MM.1S (cell line): ENCODE results near the gene CYP4A22.

Source experiments
- EZH2phosphoT487 ChIP-seq: fragments of 300-600 bp; sonication (generic); IDR thresholded peaks from 2 replicates; pipeline ENCODE4 v1.6.1; 2018; ENCODE audit warnings: antibody characterized with exemption, low read length
- TF ChIP-seq, protein P1 (sequence below): fragments of 300-600 bp; sonication (generic); IDR thresholded peaks from 2 replicates; pipeline ENCODE4 v1.5.1; 2016; ENCODE audit warnings: antibody characterized with exemption, low read length, mixed read lengths

DNA sequence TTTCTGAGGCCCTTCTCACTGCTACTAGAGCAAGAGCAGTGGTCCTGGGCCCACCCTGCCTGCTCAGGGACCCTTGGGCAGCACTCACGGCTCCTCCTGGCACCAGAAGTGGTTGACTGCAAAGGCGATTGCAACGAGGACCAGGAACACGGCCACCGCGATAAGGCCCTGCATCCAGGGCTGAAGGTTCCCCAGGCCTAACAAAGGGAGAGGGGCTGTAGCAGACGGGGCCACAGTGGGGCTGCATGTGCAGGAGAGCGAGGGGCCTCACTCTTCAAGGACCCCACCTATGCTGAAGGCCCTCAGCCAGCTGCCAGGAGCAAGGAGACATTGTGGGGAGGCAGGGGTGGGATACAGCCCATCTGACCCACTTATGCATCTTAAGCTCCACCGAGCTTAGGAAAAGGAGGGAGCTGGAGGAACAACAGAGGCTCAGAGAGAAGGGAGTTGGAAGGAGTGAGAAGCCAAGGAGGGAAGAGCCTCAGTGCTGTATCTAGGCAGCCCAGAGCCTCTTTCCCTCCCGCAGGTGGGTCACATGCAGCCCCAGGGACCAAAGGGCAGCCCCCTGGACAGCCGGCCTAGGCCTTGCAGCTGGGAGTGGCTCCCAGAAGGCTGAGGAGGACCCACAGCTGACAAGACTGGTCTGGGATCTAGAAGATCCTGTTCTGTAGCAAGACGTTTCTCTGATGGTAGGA lies 50.1 kb downstream of the CYP4A22 start:
- TF ChIP-seq, protein P1, sequence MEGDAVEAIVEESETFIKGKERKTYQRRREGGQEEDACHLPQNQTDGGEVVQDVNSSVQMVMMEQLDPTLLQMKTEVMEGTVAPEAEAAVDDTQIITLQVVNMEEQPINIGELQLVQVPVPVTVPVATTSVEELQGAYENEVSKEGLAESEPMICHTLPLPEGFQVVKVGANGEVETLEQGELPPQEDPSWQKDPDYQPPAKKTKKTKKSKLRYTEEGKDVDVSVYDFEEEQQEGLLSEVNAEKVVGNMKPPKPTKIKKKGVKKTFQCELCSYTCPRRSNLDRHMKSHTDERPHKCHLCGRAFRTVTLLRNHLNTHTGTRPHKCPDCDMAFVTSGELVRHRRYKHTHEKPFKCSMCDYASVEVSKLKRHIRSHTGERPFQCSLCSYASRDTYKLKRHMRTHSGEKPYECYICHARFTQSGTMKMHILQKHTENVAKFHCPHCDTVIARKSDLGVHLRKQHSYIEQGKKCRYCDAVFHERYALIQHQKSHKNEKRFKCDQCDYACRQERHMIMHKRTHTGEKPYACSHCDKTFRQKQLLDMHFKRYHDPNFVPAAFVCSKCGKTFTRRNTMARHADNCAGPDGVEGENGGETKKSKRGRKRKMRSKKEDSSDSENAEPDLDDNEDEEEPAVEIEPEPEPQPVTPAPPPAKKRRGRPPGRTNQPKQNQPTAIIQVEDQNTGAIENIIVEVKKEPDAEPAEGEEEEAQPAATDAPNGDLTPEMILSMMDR: no peak
- TF ChIP-seq EZH2phosphoT487: no peak
